ENCODE data around the gene PTPRN2. TPM values are rescaled to one million over a fixed set of nuclear protein-coding genes. Genes with fewer than 3 reads are reported as not detected.

Gene PTPRN2
- total RNA-seq, 1 donor from 2014 or later, result 11.4 TPM

GRCh38 chr7:157775021-157775559, 812.5 kb downstream of the PTPRN2 start:
- no peak for TF ChIP-seq CTCF (IDR thresholded peaks at IDR 0.05; ENCODE audit: unreplicated experiment)
- Mint-ChIP-seq H3K4me3 (ENCODE audit: low read depth) (no peak overlapping the region), H3K36me3 (ENCODE audit: insufficient read depth) (peaks cover 6% of the 10 kb centered on the region), H3K9me3 (ENCODE audit: low read depth) (peaks cover 7% of the 10 kb centered on the region), H3K27me3 (peaks cover 44% of the 10 kb centered on the region), H3K27ac (no peak overlapping the region), H3K4me1 (ENCODE audit: low read depth) (no peaks in the 10 kb centered on the region)
- no peak for DNase-seq (ENCODE audit: low spot score, unreplicated experiment)

DNA sequence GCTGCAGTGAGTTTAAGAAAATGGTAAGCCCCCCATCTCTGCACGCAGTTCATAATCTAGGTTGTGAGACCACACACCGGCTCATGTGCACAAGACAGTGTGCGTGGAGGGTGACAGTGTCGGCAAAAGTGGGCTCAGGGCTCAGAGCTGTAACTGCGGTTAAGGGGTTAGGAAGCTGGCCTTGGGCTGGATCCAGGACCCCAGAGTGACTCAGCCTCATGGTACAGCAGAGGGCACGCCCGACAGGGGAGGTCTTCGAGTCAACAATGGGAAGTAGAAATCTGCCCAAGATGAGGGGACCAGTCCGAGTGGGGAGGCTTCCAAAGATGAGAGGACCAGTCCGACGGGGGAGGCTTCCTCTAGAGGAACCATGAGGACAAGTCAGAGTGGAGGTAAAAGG, 813.1 kb downstream of the PTPRN2 start:
- H3K9me3 Mint-ChIP-seq (ENCODE audit: low read depth), result peaks cover 7% of the 10 kb centered on the region
- H3K27me3 Mint-ChIP-seq, result peaks cover 40% of the 10 kb centered on the region
- TF ChIP-seq CTCF (IDR thresholded peaks at IDR 0.05; ENCODE audit: unreplicated experiment), result no peak
- H3K4me3 Mint-ChIP-seq (ENCODE audit: low read depth), result no peak overlapping the region
- DNase-seq (ENCODE audit: low spot score, unreplicated experiment), result no peak
- H3K27ac Mint-ChIP-seq, result no peak overlapping the region
- H3K4me1 Mint-ChIP-seq (ENCODE audit: low read depth), result peaks cover 3% of the 10 kb centered on the region
- peaks cover 6% of the 10 kb centered on the region for H3K36me3 Mint-ChIP-seq (ENCODE audit: insufficient read depth)

DNA sequence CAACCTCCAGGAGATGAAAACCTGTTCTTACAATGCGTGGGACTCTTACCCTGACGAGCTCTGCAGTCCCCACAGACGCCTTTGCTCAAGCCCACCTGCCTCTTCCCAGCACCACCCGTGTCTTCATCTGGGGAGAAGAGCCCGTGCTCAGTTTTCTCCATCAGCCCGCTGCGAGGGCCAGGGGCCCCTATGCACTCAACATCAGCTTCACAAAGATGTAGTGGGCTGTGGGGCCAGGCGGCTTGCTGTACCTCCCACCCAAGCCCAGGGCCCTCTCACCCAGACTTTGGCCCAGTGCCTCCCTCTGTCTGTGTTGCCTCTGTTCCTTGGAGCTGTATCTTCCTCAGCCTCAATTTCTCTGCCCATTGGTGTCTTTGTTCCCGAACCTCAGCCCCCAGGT, 814.3 kb downstream of the PTPRN2 start:
- Mint-ChIP-seq H3K36me3 (ENCODE audit: insufficient read depth) (peaks cover 6% of the 10 kb centered on the region), H3K27me3 (peaks cover 40% of the 10 kb centered on the region), H3K4me1 (ENCODE audit: low read depth) (peaks cover 14% of the 10 kb centered on the region), H3K9me3 (ENCODE audit: low read depth) (peaks cover 7% of the 10 kb centered on the region), H3K4me3 (ENCODE audit: low read depth) (no peak overlapping the region), H3K27ac (no peak overlapping the region)
- TF ChIP-seq CTCF (IDR thresholded peaks at IDR 0.05; ENCODE audit: unreplicated experiment), result no peak
- DNase-seq (ENCODE audit: low spot score, unreplicated experiment), result no peak

- Mint-ChIP-seq H3K36me3 (ENCODE audit: insufficient read depth) (peaks cover 6% of the 10 kb centered on the region), H3K9me3 (ENCODE audit: low read depth) (peaks cover 7% of the 10 kb centered on the region), H3K27ac (no peak overlapping the region), H3K4me1 (ENCODE audit: low read depth) (peaks cover 21% of the 10 kb centered on the region), H3K4me3 (ENCODE audit: low read depth) (no peak overlapping the region), H3K27me3 (peaks cover 36% of the 10 kb centered on the region)
- no peak for TF ChIP-seq CTCF (IDR thresholded peaks at IDR 0.05; ENCODE audit: unreplicated experiment)
- no peak for DNase-seq (ENCODE audit: low spot score, unreplicated experiment)
Observed at GRCh38 chr7:157772486-157773130, 815.0 kb downstream of the PTPRN2 start.

DNA sequence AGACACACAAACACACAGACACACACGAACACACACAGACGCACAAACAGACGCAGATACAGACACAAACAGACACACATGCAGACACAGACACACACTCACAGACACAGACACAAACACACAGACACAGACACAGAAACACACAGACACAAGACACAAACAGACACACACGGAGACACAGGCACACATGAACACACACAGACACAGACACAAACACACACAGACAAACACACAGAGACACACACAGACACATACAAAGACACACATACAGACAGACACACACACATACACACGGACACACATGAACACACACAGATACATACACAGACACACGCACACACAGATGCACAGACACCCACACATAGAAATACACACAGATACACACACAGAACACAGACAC, 815.9 kb downstream of the PTPRN2 start:
- H3K4me1 Mint-ChIP-seq (ENCODE audit: low read depth), result peaks cover 26% of the 10 kb centered on the region
- TF ChIP-seq CTCF (IDR thresholded peaks at IDR 0.05; ENCODE audit: unreplicated experiment), result no peak
- no peak for DNase-seq (ENCODE audit: low spot score, unreplicated experiment)
- peaks cover 7% of the 10 kb centered on the region for H3K9me3 Mint-ChIP-seq (ENCODE audit: low read depth)
- peaks cover 27% of the 10 kb centered on the region for H3K27me3 Mint-ChIP-seq
- H3K27ac Mint-ChIP-seq, result no peak overlapping the region
- H3K4me3 Mint-ChIP-seq (ENCODE audit: low read depth), result no peak overlapping the region
- peaks cover 6% of the 10 kb centered on the region for H3K36me3 Mint-ChIP-seq (ENCODE audit: insufficient read depth)
